GM23338 (cell line): Measurements from ENCODE around the gene GRID1.

Experiments
- CREB1 ChIP-seq: fragments of 250-450 bp; sonication (Bioruptor Pico); IDR thresholded peaks from 2 replicates; pipeline ENCODE4 v1.5.0; 2020; ENCODE audit warnings: low read depth, mild to moderate bottlenecking, moderate library complexity
- ETS1 ChIP-seq: IDR thresholded peaks from 2 replicates; pipeline ENCODE4 v1.6.1; 2016; ENCODE audit warnings: antibody characterized with exemption
- EZH2 ChIP-seq: fragments of 200-600 bp; sonication (generic); IDR thresholded peaks from one replicate; pipeline ENCODE4 v1.8.0; 2017; ENCODE audit warnings: antibody characterized with exemption, mild to moderate bottlenecking, low read depth; ENCODE audit not compliant: unreplicated experiment
- EZH2phosphoT487 ChIP-seq: fragments of 200-600 bp; sonication (generic); IDR thresholded peaks from one replicate; pipeline ENCODE4 v1.8.1; 2018; ENCODE audit warnings: antibody characterized with exemption; ENCODE audit not compliant: unreplicated experiment
- JUNB ChIP-seq: IDR thresholded peaks from one replicate; pipeline ENCODE4 v1.6.1; 2016; ENCODE audit warnings: antibody characterized with exemption; ENCODE audit not compliant: unreplicated experiment
- NANOG ChIP-seq: IDR thresholded peaks from 2 replicates; pipeline ENCODE4 v1.6.1; 2016; ENCODE audit warnings: antibody characterized with exemption, borderline replicate concordance
- POLR2AphosphoS5 ChIP-seq: IDR thresholded peaks from 2 replicates; pipeline ENCODE4 v1.6.1; 2016; ENCODE audit warnings: antibody characterized with exemption, low read depth
- STAT1 ChIP-seq: IDR thresholded peaks from one replicate; pipeline ENCODE4 v1.6.1; 2016; ENCODE audit warnings: antibody characterized with exemption; ENCODE audit not compliant: unreplicated experiment
- ZNF114 ChIP-seq: fragments of 250-450 bp; sonication (Bioruptor Pico); IDR thresholded peaks from 2 replicates; pipeline ENCODE4 v1.5.0; 2020; ENCODE audit warnings: mild to moderate bottlenecking, moderate library complexity
- ZNF331 ChIP-seq: fragments of 250-450 bp; sonication (Bioruptor Pico); IDR thresholded peaks from 2 replicates; pipeline ENCODE4 v1.5.0; 2020; ENCODE audit warnings: low read depth, mild to moderate bottlenecking, moderate library complexity
- TF ChIP-seq, protein P1 (sequence below), 2 experiments: fragments of 200-600 bp in 1 of 2; sonication (generic) in 1 of 2; conservative IDR thresholded peaks; 2 replicates each; pipeline versions ENCODE4 v1.5.1 to v1.6.1; 2016 to 2017; ENCODE audit warnings: antibody characterized with exemption in 2 of 2, low read depth in 2 of 2, mild to moderate bottlenecking in 2 of 2, moderate library complexity in 1 of 2
- TF ChIP-seq, protein P2 (sequence below): IDR thresholded peaks from one replicate; pipeline ENCODE4 v1.6.1; 2018; ENCODE audit warnings: antibody characterized with exemption; ENCODE audit not compliant: unreplicated experiment
- TF ChIP-seq, protein P3 (sequence below): fragments of 250-450 bp; sonication (Bioruptor Pico); IDR thresholded peaks from 2 replicates; pipeline ENCODE4 v1.5.0; 2020; ENCODE audit warnings: mild to moderate bottlenecking, moderate library complexity

DNA sequence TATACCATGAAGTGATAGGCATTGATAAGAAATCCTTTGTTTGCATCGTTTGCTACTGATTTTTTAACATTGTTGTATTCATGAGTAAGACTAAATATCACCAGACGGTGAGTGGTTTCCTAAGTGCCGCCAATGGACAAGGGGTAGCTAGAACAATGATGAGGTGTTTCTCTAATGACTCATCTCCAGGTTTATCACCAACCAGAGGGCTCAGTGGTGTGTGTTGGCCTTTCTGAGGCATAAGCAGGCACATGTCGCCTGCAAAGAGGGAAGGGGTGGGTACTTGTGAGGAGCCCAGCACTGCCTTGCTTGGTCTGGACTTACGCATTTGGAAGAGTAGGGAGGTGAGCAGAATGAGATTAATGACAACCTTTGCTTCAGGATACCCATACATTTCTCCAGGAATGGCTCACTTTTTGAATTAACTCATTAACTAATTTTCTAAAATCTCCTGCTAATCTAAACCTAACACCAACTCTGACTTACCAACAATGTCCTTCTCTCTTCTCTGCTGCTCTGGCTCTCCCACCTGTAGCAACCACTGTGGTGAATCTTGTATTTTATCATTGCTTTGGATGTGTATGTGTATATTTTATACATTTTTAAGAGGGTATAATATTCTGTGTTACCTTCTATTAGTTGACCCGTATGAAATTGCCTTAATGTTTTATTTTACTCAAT is 722.6 kb downstream of the GRID1 start:
- TF ChIP-seq NANOG (no peak), EZH2 (no peak), POLR2AphosphoS5 (no peak), JUNB (no peak), CREB1 (CRISPR knock-in tag) (no peak), STAT1 (no peak), ZNF331 (CRISPR knock-in tag) (no peak), ETS1 (no peak), EZH2phosphoT487 (no peak), ZNF114 (CRISPR knock-in tag) (no peak)
- TF ChIP-seq, protein P1, sequence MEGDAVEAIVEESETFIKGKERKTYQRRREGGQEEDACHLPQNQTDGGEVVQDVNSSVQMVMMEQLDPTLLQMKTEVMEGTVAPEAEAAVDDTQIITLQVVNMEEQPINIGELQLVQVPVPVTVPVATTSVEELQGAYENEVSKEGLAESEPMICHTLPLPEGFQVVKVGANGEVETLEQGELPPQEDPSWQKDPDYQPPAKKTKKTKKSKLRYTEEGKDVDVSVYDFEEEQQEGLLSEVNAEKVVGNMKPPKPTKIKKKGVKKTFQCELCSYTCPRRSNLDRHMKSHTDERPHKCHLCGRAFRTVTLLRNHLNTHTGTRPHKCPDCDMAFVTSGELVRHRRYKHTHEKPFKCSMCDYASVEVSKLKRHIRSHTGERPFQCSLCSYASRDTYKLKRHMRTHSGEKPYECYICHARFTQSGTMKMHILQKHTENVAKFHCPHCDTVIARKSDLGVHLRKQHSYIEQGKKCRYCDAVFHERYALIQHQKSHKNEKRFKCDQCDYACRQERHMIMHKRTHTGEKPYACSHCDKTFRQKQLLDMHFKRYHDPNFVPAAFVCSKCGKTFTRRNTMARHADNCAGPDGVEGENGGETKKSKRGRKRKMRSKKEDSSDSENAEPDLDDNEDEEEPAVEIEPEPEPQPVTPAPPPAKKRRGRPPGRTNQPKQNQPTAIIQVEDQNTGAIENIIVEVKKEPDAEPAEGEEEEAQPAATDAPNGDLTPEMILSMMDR (conservative IDR thresholded peaks at IDR 0.05; ENCODE audit: low read depth in 2 of 2), result no peak
- TF ChIP-seq, protein P2, sequence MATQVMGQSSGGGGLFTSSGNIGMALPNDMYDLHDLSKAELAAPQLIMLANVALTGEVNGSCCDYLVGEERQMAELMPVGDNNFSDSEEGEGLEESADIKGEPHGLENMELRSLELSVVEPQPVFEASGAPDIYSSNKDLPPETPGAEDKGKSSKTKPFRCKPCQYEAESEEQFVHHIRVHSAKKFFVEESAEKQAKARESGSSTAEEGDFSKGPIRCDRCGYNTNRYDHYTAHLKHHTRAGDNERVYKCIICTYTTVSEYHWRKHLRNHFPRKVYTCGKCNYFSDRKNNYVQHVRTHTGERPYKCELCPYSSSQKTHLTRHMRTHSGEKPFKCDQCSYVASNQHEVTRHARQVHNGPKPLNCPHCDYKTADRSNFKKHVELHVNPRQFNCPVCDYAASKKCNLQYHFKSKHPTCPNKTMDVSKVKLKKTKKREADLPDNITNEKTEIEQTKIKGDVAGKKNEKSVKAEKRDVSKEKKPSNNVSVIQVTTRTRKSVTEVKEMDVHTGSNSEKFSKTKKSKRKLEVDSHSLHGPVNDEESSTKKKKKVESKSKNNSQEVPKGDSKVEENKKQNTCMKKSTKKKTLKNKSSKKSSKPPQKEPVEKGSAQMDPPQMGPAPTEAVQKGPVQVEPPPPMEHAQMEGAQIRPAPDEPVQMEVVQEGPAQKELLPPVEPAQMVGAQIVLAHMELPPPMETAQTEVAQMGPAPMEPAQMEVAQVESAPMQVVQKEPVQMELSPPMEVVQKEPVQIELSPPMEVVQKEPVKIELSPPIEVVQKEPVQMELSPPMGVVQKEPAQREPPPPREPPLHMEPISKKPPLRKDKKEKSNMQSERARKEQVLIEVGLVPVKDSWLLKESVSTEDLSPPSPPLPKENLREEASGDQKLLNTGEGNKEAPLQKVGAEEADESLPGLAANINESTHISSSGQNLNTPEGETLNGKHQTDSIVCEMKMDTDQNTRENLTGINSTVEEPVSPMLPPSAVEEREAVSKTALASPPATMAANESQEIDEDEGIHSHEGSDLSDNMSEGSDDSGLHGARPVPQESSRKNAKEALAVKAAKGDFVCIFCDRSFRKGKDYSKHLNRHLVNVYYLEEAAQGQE, result no peak
- TF ChIP-seq, protein P3, sequence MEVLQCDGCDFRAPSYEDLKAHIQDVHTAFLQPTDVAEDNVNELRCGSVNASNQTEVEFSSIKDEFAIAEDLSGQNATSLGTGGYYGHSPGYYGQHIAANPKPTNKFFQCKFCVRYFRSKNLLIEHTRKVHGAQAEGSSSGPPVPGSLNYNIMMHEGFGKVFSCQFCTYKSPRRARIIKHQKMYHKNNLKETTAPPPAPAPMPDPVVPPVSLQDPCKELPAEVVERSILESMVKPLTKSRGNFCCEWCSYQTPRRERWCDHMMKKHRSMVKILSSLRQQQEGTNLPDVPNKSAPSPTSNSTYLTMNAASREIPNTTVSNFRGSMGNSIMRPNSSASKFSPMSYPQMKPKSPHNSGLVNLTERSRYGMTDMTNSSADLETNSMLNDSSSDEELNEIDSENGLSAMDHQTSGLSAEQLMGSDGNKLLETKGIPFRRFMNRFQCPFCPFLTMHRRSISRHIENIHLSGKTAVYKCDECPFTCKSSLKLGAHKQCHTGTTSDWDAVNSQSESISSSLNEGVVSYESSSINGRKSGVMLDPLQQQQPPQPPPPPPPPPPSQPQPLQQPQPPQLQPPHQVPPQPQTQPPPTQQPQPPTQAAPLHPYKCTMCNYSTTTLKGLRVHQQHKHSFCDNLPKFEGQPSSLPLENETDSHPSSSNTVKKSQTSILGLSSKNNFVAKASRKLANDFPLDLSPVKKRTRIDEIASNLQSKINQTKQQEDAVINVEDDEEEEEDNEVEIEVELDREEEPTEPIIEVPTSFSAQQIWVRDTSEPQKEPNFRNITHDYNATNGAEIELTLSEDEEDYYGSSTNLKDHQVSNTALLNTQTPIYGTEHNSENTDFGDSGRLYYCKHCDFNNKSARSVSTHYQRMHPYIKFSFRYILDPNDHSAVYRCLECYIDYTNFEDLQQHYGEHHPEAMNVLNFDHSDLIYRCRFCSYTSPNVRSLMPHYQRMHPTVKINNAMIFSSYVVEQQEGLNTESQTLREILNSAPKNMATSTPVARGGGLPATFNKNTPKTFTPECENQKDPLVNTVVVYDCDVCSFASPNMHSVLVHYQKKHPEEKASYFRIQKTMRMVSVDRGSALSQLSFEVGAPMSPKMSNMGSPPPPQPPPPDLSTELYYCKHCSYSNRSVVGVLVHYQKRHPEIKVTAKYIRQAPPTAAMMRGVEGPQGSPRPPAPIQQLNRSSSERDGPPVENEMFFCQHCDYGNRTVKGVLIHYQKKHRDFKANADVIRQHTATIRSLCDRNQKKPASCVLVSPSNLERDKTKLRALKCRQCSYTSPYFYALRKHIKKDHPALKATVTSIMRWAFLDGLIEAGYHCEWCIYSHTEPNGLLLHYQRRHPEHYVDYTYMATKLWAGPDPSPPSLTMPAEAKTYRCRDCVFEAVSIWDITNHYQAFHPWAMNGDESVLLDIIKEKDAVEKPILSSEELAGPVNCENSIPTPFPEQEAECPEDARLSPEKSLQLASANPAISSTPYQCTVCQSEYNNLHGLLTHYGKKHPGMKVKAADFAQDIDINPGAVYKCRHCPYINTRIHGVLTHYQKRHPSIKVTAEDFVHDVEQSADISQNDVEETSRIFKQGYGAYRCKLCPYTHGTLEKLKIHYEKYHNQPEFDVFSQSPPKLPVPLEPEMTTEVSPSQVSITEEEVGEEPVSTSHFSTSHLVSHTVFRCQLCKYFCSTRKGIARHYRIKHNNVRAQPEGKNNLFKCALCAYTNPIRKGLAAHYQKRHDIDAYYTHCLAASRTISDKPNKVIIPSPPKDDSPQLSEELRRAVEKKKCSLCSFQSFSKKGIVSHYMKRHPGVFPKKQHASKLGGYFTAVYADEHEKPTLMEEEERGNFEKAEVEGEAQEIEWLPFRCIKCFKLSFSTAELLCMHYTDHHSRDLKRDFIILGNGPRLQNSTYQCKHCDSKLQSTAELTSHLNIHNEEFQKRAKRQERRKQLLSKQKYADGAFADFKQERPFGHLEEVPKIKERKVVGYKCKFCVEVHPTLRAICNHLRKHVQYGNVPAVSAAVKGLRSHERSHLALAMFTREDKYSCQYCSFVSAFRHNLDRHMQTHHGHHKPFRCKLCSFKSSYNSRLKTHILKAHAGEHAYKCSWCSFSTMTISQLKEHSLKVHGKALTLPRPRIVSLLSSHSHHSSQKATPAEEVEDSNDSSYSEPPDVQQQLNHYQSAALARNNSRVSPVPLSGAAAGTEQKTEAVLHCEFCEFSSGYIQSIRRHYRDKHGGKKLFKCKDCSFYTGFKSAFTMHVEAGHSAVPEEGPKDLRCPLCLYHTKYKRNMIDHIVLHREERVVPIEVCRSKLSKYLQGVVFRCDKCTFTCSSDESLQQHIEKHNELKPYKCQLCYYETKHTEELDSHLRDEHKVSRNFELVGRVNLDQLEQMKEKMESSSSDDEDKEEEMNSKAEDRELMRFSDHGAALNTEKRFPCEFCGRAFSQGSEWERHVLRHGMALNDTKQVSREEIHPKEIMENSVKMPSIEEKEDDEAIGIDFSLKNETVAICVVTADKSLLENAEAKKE (CRISPR knock-in tag), result no peak
